ENCODE measurements around the gene MBTPS2.
"Not testable (repeated sequence)": the region's sequence is repeated elsewhere in the genome, so short reads cannot be mapped to it uniquely, and the experiment has no call there.

Gene MBTPS2

GRCh38 chrX:21863241-21863640 lies 23.8 kb downstream of the MBTPS2 start:
- no peak for DNase-seq

GRCh38 chrX:21865436-21865835 lies 26.0 kb downstream of the MBTPS2 start:
- DNase-seq, result no peak

GRCh38 chrX:21870494-21870893 lies 31.1 kb downstream of the MBTPS2 start:
- DNase-seq, result no peak

- DNase-seq, result no peak
Observed at GRCh38 chrX:21873063-21873775, 33.8 kb downstream of the MBTPS2 start.

GRCh38 chrX:21874182-21874581 lies 34.8 kb downstream of the MBTPS2 start:
- not testable (repeated sequence) for DNase-seq

GRCh38 chrX:21875013-21875412 lies 35.6 kb downstream of the MBTPS2 start:
- DNase-seq, result no peak

GRCh38 chrX:21881881-21882574 lies 42.6 kb downstream of the MBTPS2 start:
- no peak for DNase-seq

- no peak for DNase-seq
Observed at GRCh38 chrX:21883258-21883657, 43.8 kb downstream of the MBTPS2 start.

GRCh38 chrX:21885568-21885967 lies 46.2 kb downstream of the MBTPS2 start:
- DNase-seq, result no peak

- DNase-seq, result no peak
Observed at GRCh38 chrX:21905313-21905712, 65.9 kb downstream of the MBTPS2 start.

- DNase-seq, result no peak
Observed at GRCh38 chrX:21905953-21906352, 66.5 kb downstream of the MBTPS2 start.

GRCh38 chrX:21907260-21907659 lies 67.8 kb downstream of the MBTPS2 start:
- no peak for DNase-seq

- DNase-seq, result no peak
Observed at GRCh38 chrX:21911481-21911880, 72.1 kb downstream of the MBTPS2 start.

GRCh38 chrX:21912220-21912619 lies 72.8 kb downstream of the MBTPS2 start:
- DNase-seq, result no peak

- no peak for DNase-seq
Observed at GRCh38 chrX:21912989-21913388, 73.6 kb downstream of the MBTPS2 start.

GRCh38 chrX:21926116-21926515 lies 86.7 kb downstream of the MBTPS2 start:
- DNase-seq, result no peak

- DNase-seq, result no peak
Observed at GRCh38 chrX:21926527-21927278, 87.3 kb downstream of the MBTPS2 start.

- DNase-seq, result no peak
Observed at GRCh38 chrX:21929209-21929608, 89.8 kb downstream of the MBTPS2 start.

GRCh38 chrX:21930986-21931385 lies 91.6 kb downstream of the MBTPS2 start:
- no peak for DNase-seq

GRCh38 chrX:21932292-21933002 lies 93.0 kb downstream of the MBTPS2 start:
- DNase-seq, result no peak

GRCh38 chrX:21933077-21933476 lies 93.7 kb downstream of the MBTPS2 start:
- DNase-seq, result no peak

GRCh38 chrX:21934414-21934813 lies 95.0 kb downstream of the MBTPS2 start:
- DNase-seq, result no peak
